Fibroblast of lung (primary cell): ENCODE results near the gene SEMA5A. TPM values are rescaled to one million over a fixed set of nuclear protein-coding genes. Genes with fewer than 3 reads are reported as not detected.

Source experiments
- DNase-seq, 2 donors: peaks; one replicate each; pipeline versions ENCODE4 v3.0.0 to v3.0.0-alpha.2; 2010; ENCODE audit warnings: low read depth in 2 of 2
- H2AFZ ChIP-seq: 2 replicates; pipeline ENCODE4 v1.5.1; 2012; ENCODE audit warnings: low read length, control low read depth, inconsistent platforms
- H3K27ac ChIP-seq: 2 replicates; pipeline ENCODE4 v1.5.1; 2011; ENCODE audit warnings: low read length, control low read depth; ENCODE audit not compliant: insufficient read depth
- H3K27me3 ChIP-seq: 2 replicates; pipeline ENCODE4 v1.5.1; 2011; ENCODE audit warnings: mild to moderate bottlenecking, low read length; ENCODE audit not compliant: control insufficient read depth, insufficient read depth
- H3K36me3 ChIP-seq: 2 replicates; pipeline ENCODE4 v1.5.1; 2011; ENCODE audit warnings: low read length; ENCODE audit not compliant: control insufficient read depth, insufficient read depth
- H3K4me1 ChIP-seq: 2 replicates; pipeline ENCODE4 v1.5.1; 2011; ENCODE audit warnings: low read length; ENCODE audit not compliant: control insufficient read depth, insufficient read depth; ENCODE audit errors: extremely low read depth
- H3K4me2 ChIP-seq: 2 replicates; pipeline ENCODE4 v1.5.1; 2011; ENCODE audit warnings: low read length, control low read depth; ENCODE audit not compliant: insufficient read depth; ENCODE audit errors: extremely low read depth
- H3K4me3 ChIP-seq, 4 experiments: fragments of 200-600 bp in 1 of 4; sonication (generic) in 1 of 4; replicated peaks in 1 of 4; 2 replicates each; pipeline ENCODE4 v1.5.1; 2011 to 2016; ENCODE audit warnings: low read length in 4 of 4, low read depth in 3 of 4, mild to moderate bottlenecking in 3 of 4, control low read depth in 2 of 4, inconsistent platforms in 1 of 4, mixed read lengths in 1 of 4; ENCODE audit not compliant: insufficient read depth in 1 of 4; ENCODE audit errors: control extremely low read depth in 1 of 4
- H3K79me2 ChIP-seq: 2 replicates; pipeline ENCODE4 v1.5.1; 2012; ENCODE audit warnings: mild to moderate bottlenecking, low read length, inconsistent platforms; ENCODE audit not compliant: control insufficient read depth, insufficient read depth
- H3K9ac ChIP-seq: 2 replicates; pipeline ENCODE4 v1.5.1; 2011; ENCODE audit warnings: mild to moderate bottlenecking, low read length, control low read depth; ENCODE audit not compliant: insufficient read depth
- H3K9me3 ChIP-seq: 2 replicates; pipeline ENCODE4 v1.5.1; 2012; ENCODE audit warnings: low read depth, low read length; ENCODE audit not compliant: control insufficient read depth, insufficient read depth
- H4K20me1 ChIP-seq: 2 replicates; pipeline ENCODE4 v1.5.1; 2011; ENCODE audit warnings: low read length; ENCODE audit not compliant: control insufficient read depth, insufficient read depth; ENCODE audit errors: extremely low read depth
- EZH2 ChIP-seq: IDR thresholded peaks from 2 replicates; pipeline ENCODE4 v1.5.1; 2012; ENCODE audit warnings: low read length, control low read depth, mild to moderate bottlenecking; ENCODE audit errors: missing control alignments
- polyA plus RNA-seq, 2 donors: library from polyadenylated mRNA; depleted of rRNA in 1 of 2; stranded (reverse) in 1 of 2; unstranded in 1 of 2; fragments of >200 nt; gene quantifications; 2 replicates each; pipeline ENCODE4 v1.2.1, GENCODE V29; 2011 to 2012; ENCODE audit warnings: missing spikeins in 1 of 2
- total RNA-seq: library from RNA; depleted of rRNA; stranded (reverse); fragments of >200 nt; gene quantifications from 2 replicates; pipeline ENCODE4 v1.2.1, GENCODE V29; 2014
- TF ChIP-seq, protein P1 (sequence below), 2 donors: IDR thresholded peaks in 1 of 2; conservative IDR thresholded peaks in 1 of 2; 1 replicate in 1 of 2; 2 replicates in 1 of 2; pipeline ENCODE4 v1.5.1; 2011 to 2012; ENCODE audit warnings: low read length in 2 of 2, control low read depth in 1 of 2, inconsistent platforms in 1 of 2, low read depth in 1 of 2, mild to moderate bottlenecking in 1 of 2

The SEMA5A gene
- total and polyA plus RNA-seq, 2 donors (not counting 1 experiment from before 2014, with no cell fraction given), result 30.6 to 49.0 TPM

DNA sequence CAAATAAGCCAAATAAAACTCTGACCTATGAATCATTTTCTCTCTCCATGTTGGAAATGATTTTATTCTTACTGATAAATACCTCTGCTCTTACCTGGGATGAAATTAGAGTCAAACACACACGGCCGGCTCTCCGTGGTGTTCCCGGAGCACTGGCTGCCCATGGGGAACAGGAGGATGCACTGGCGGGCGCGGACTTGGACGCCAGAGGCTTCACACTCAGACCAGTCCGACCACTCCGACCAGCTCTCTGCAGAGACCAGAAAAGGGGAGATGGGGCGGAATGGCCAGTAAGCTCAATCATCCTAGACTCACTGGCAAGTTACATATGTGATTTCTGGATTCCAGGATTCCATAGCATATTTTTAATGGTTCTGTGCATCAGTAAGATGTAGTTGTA, 494.1 kb downstream of the SEMA5A start:
- H3K4me1 ChIP-seq, result peaks cover 15% of the 10 kb centered on the region
- H2AFZ ChIP-seq, result no peak overlapping the region
- TF ChIP-seq, protein P1, sequence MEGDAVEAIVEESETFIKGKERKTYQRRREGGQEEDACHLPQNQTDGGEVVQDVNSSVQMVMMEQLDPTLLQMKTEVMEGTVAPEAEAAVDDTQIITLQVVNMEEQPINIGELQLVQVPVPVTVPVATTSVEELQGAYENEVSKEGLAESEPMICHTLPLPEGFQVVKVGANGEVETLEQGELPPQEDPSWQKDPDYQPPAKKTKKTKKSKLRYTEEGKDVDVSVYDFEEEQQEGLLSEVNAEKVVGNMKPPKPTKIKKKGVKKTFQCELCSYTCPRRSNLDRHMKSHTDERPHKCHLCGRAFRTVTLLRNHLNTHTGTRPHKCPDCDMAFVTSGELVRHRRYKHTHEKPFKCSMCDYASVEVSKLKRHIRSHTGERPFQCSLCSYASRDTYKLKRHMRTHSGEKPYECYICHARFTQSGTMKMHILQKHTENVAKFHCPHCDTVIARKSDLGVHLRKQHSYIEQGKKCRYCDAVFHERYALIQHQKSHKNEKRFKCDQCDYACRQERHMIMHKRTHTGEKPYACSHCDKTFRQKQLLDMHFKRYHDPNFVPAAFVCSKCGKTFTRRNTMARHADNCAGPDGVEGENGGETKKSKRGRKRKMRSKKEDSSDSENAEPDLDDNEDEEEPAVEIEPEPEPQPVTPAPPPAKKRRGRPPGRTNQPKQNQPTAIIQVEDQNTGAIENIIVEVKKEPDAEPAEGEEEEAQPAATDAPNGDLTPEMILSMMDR (conservative IDR thresholded peaks at IDR 0.05 in 1 of 2, IDR thresholded peaks at IDR 0.05 in 1 of 2; ENCODE audit: low read depth in 1 of 2, low read length in 2 of 2), result no peak
- TF ChIP-seq EZH2, result no peak
- no peaks in the 10 kb centered on the region for H3K27me3 ChIP-seq
- no peaks in the 10 kb centered on the region for H3K36me3 ChIP-seq
- H4K20me1 ChIP-seq, result no peaks in the 10 kb centered on the region
- no peak overlapping the region for H3K27ac ChIP-seq
- H3K9ac ChIP-seq, result no peak overlapping the region
- no peaks in the 10 kb centered on the region for H3K79me2 ChIP-seq
- no peak overlapping the region for H3K4me3 ChIP-seq
- DNase-seq, result no peak
- H3K4me2 ChIP-seq, result no peak overlapping the region
- no peaks in the 10 kb centered on the region for H3K9me3 ChIP-seq

DNA sequence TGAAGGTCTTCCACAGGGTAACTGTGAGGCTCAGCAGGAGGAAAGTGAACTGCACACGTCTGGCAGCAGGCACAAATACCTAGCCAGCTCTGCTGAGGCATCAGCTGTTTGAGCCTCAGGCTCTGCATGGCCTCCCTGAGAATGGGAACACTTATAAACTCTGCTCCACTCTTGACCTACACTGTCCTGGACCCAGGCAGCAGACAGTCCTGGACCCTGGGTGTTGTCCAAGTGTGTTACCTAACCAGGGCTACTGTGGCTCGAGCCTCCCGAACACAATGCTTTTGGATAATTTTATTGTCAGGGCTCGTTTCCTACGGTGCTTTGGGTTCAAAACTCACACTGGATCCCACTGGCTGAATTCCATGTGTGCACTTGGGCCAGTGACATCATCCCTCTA, 497.9 kb downstream of the SEMA5A start:
- H3K27ac ChIP-seq, result peak overlapping the region; percentile 85
- no peak overlapping the region for H3K4me2 ChIP-seq
- H3K79me2 ChIP-seq, result no peaks in the 10 kb centered on the region
- DNase-seq, result no peak
- peaks cover 18% of the 10 kb centered on the region for H3K4me1 ChIP-seq
- TF ChIP-seq EZH2, result no peak
- TF ChIP-seq, protein P1 (conservative IDR thresholded peaks at IDR 0.05 in 1 of 2, IDR thresholded peaks at IDR 0.05 in 1 of 2; ENCODE audit: low read depth in 1 of 2, low read length in 2 of 2), result no peak
- H3K4me3 ChIP-seq, result no peak overlapping the region
- H4K20me1 ChIP-seq, result no peaks in the 10 kb centered on the region
- no peaks in the 10 kb centered on the region for H3K9me3 ChIP-seq
- no peaks in the 10 kb centered on the region for H3K36me3 ChIP-seq
- H2AFZ ChIP-seq, result no peak overlapping the region
- H3K27me3 ChIP-seq, result no peaks in the 10 kb centered on the region
- peak overlapping the region; percentile 33 for H3K9ac ChIP-seq

DNA sequence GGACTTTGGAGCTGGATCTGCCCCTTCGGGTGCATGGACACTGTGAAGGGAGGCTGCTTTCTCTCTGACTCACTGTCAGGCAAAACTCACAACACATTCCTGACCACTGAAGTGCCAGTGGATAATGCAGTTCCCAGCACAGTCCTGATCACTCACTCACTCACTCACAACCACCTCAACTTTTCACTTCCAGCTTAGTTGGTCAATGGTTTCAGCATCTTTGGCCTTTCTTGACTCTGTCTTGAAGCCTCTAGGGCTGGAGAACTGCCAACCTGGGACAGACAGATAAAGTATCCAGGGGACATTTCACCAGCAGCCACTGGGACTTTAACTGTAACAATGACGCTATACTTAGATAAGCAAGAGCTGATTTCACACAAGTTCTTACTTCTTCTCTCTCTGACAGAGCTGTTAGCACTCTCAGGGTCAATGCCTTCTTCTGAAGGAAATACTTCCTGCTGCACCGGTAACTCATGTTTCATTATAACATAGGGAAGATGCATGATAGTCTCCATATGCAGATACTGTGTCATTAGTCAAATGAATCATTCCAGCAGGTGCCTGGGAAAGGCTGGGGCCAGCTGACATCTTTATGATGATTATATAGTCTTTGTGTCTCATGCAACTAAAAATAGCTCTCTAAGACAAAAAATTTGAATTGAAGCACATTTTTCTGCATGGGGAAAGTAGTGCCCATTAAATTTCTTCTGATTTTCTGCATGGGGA, 499.0 kb downstream of the SEMA5A start:
- no peak overlapping the region for H3K4me2 ChIP-seq
- peak; percentile 71 to 96 for DNase-seq
- no peaks in the 10 kb centered on the region for H3K27me3 ChIP-seq
- no peaks in the 10 kb centered on the region for H4K20me1 ChIP-seq
- no peaks in the 10 kb centered on the region for H3K79me2 ChIP-seq
- H2AFZ ChIP-seq, result no peak overlapping the region
- H3K4me3 ChIP-seq, result no peak overlapping the region
- peaks cover 20% of the 10 kb centered on the region for H3K4me1 ChIP-seq
- no peaks in the 10 kb centered on the region for H3K36me3 ChIP-seq
- TF ChIP-seq EZH2, result no peak
- TF ChIP-seq, protein P1 (conservative IDR thresholded peaks at IDR 0.05 in 1 of 2, IDR thresholded peaks at IDR 0.05 in 1 of 2; ENCODE audit: low read depth in 1 of 2, low read length in 2 of 2), result no peak
- no peak overlapping the region for H3K9ac ChIP-seq
- no peaks in the 10 kb centered on the region for H3K9me3 ChIP-seq
- peak overlapping the region; percentile 85 for H3K27ac ChIP-seq
